GM12873 (cell line): ENCODE data around the gene TRMU.

Experiments used
- CTCF ChIP-seq: IDR thresholded peaks from 2 replicates; pipeline ENCODE4 v1.5.1; 2012; ENCODE audit warnings: low read depth, mild to moderate bottlenecking, moderate library complexity, low read length, control low read depth; ENCODE audit not compliant: insufficient read depth; ENCODE audit errors: missing control alignments

The TRMU gene

GRCh38 chr22:46393873-46394272, 58.4 kb downstream of the TRMU start:
- no peak for TF ChIP-seq CTCF

GRCh38 chr22:46394622-46395021, 59.1 kb downstream of the TRMU start:
- TF ChIP-seq CTCF: no peak

- no peak for TF ChIP-seq CTCF
Measured at GRCh38 chr22:46395145-46395544, 59.6 kb downstream of the TRMU start.

- no peak for TF ChIP-seq CTCF
Measured at GRCh38 chr22:46397514-46397913, 62.0 kb downstream of the TRMU start.

- TF ChIP-seq CTCF: no peak
Measured at GRCh38 chr22:46397951-46398350, 62.4 kb downstream of the TRMU start.

- no peak for TF ChIP-seq CTCF
Measured at GRCh38 chr22:46399251-46400024, 63.9 kb downstream of the TRMU start.

- no peak for TF ChIP-seq CTCF
Measured at GRCh38 chr22:46401370-46401769, 65.9 kb downstream of the TRMU start.
